ENCODE measurements around the gene FXYD2. TPM values are rescaled to one million over a fixed set of nuclear protein-coding genes. Genes with fewer than 3 reads are reported as not detected.

The FXYD2 gene
- total RNA-seq, 3 donors from 2014 or later (not counting 1 experiment from before 2014, with no cell fraction given) = 0.75 to 0.78 TPM; not detected in 1

GRCh38 chr11:117816846-117817367 lies 7.6 kb downstream of the FXYD2 start:
- TF ChIP-seq, protein P1, sequence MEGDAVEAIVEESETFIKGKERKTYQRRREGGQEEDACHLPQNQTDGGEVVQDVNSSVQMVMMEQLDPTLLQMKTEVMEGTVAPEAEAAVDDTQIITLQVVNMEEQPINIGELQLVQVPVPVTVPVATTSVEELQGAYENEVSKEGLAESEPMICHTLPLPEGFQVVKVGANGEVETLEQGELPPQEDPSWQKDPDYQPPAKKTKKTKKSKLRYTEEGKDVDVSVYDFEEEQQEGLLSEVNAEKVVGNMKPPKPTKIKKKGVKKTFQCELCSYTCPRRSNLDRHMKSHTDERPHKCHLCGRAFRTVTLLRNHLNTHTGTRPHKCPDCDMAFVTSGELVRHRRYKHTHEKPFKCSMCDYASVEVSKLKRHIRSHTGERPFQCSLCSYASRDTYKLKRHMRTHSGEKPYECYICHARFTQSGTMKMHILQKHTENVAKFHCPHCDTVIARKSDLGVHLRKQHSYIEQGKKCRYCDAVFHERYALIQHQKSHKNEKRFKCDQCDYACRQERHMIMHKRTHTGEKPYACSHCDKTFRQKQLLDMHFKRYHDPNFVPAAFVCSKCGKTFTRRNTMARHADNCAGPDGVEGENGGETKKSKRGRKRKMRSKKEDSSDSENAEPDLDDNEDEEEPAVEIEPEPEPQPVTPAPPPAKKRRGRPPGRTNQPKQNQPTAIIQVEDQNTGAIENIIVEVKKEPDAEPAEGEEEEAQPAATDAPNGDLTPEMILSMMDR (IDR thresholded peaks at IDR 0.05) = no peak
- Mint-ChIP-seq H3K36me3 (no peaks in the 10 kb centered on the region), H3K9me3 (no peaks in the 10 kb centered on the region), H3K27me3 (ENCODE audit: low read depth in 2 of 2) (peaks cover 0 to 3% of the 10 kb centered on the region in 2 donors), H3K27ac (peak overlapping the region in 1 of 2 donors; percentile 90), H3K4me3 (no peak overlapping the region), H3K4me1 (peaks cover 16 to 44% of the 10 kb centered on the region in 2 donors)
- Histone ChIP-seq H3K27ac (ENCODE audit: low read length) (no peak overlapping the region), H3K9me3 (ENCODE audit: control insufficient read depth, insufficient read depth, low read length) (no peaks in the 10 kb centered on the region), H3K4me3 (ENCODE audit: low read length) (no peak overlapping the region), H3K36me3 (ENCODE audit: control insufficient read depth, insufficient read depth, low read length) (no peaks in the 10 kb centered on the region), H3K4me1 (ENCODE audit: control insufficient read depth, insufficient read depth, low read length) (peaks cover 53% of the 10 kb centered on the region), H3K27me3 (ENCODE audit: control insufficient read depth, insufficient read depth, low read length) (peaks cover 2% of the 10 kb centered on the region)
- 82% methylated on average over 5 of the region's 5 CpGs for WGBS (ENCODE audit: insufficient coverage)
- intact Hi-C loops (cut with micrococcal nuclease) = loop anchor here (1.0 kb wide), 1 partner anchor 10 kb away; no protein-coding TSS in a partner anchor
- ATAC-seq = no peak
- peak in 1 of 2 donors; percentile 49 for DNase-seq

- H3K4me1 Mint-ChIP-seq = peaks cover 16 to 43% of the 10 kb centered on the region in 2 donors
- DNase-seq = no peak
- peaks cover 50% of the 10 kb centered on the region for H3K4me1 ChIP-seq (ENCODE audit: control insufficient read depth, insufficient read depth, low read length)
- ATAC-seq = no peak
- H3K9me3 ChIP-seq (ENCODE audit: control insufficient read depth, insufficient read depth, low read length) = no peaks in the 10 kb centered on the region
- peaks cover 0 to 6% of the 10 kb centered on the region in 2 donors for H3K27me3 Mint-ChIP-seq (ENCODE audit: low read depth in 2 of 2)
- peak overlapping the region; percentile 77 for H3K27ac ChIP-seq (ENCODE audit: low read length)
- no peak overlapping the region for H3K4me3 ChIP-seq (ENCODE audit: low read length)
- no peaks in the 10 kb centered on the region for H3K27me3 ChIP-seq (ENCODE audit: control insufficient read depth, insufficient read depth, low read length)
- no peaks in the 10 kb centered on the region for H3K9me3 Mint-ChIP-seq
- 94% methylated on average over 20 of the region's 20 CpGs for WGBS (ENCODE audit: insufficient coverage)
- no peaks in the 10 kb centered on the region for H3K36me3 Mint-ChIP-seq
- H3K27ac Mint-ChIP-seq = peak overlapping the region; percentile 68 to 90
- TF ChIP-seq, protein P1 (IDR thresholded peaks at IDR 0.05) = no peak
- intact Hi-C loops (cut with micrococcal nuclease) = no loop called here
- no peak overlapping the region for H3K4me3 Mint-ChIP-seq
- H3K36me3 ChIP-seq (ENCODE audit: control insufficient read depth, insufficient read depth, low read length) = no peaks in the 10 kb centered on the region
Observed at GRCh38 chr11:117816151-117816741, 8.3 kb downstream of the FXYD2 start.

DNA sequence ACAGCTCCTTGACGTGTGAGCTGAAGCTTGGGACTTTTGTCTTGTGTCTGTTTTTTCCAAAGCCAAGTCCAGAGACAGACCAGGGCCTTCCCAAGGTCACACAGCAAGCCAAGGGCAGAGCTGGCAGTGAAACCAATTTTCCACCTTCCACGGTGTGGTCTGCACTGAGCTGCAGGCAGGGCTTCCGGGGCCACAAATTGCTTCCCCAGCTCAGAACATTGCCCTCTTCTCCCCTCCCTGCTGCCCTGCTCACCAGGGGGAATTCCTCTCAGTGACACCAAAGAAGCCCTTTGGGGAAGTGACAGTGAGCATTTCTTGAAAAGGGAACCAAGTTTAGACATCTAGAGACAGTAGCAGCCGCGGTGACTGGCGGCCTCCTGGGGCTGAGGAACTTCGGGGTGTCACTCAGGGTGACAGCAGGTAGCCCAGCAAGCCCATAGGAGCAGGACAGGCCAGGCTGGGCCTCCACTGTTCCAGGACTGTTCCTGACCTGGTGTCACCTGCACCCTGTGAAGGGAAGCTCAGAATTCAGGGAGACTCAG lies 9.2 kb downstream of the FXYD2 start:
- 2% methylated on average over 7 of the region's 7 CpGs for WGBS (ENCODE audit: insufficient coverage)
- Mint-ChIP-seq H3K9me3 (no peaks in the 10 kb centered on the region), H3K4me1 (peaks cover 16 to 43% of the 10 kb centered on the region in 2 donors), H3K4me3 (peak overlapping the region; percentile 64), H3K36me3 (no peaks in the 10 kb centered on the region), H3K27ac (peak overlapping the region; percentile 68 to 90), H3K27me3 (ENCODE audit: low read depth in 2 of 2) (peaks cover 0 to 12% of the 10 kb centered on the region in 2 donors)
- intact Hi-C loops (cut with micrococcal nuclease) = no loop called here
- TF ChIP-seq, protein P1 (IDR thresholded peaks at IDR 0.05) = no peak
- no peaks in the 10 kb centered on the region for H3K9me3 ChIP-seq (ENCODE audit: control insufficient read depth, insufficient read depth, low read length)
- ATAC-seq (peak; percentile 78 to 82 (median 79)), DNase-seq (peak; percentile 44 to 94)
- no peaks in the 10 kb centered on the region for H3K36me3 ChIP-seq (ENCODE audit: control insufficient read depth, insufficient read depth, low read length)
- no peak overlapping the region for H3K4me3 ChIP-seq (ENCODE audit: low read length)
- peak overlapping the region; percentile 77 for H3K27ac ChIP-seq (ENCODE audit: low read length)
- H3K27me3 ChIP-seq (ENCODE audit: control insufficient read depth, insufficient read depth, low read length) = no peaks in the 10 kb centered on the region
- H3K4me1 ChIP-seq (ENCODE audit: control insufficient read depth, insufficient read depth, low read length) = peaks cover 50% of the 10 kb centered on the region

Data from natural killer cell (primary cell).